GM23248 (cell line): Measurements from ENCODE around the gene HBA2.
"Not testable (repeated sequence)": the region's sequence is repeated elsewhere in the genome, so short reads cannot be mapped to it uniquely, and the experiment has no call there.

Experiments used
- EZH2 ChIP-seq: fragments of 200-600 bp; sonication (generic); IDR thresholded peaks from 2 replicates; pipeline ENCODE4 v1.6.1; 2018; ENCODE audit warnings: antibody characterized with exemption, mild to moderate bottlenecking; ENCODE audit not compliant: insufficient read depth, poor library complexity, severe bottlenecking
- EZH2phosphoT487 ChIP-seq: fragments of 200-600 bp; sonication (generic); IDR thresholded peaks from 2 replicates; pipeline ENCODE4 v1.6.1; 2018; ENCODE audit warnings: antibody characterized with exemption, moderate library complexity, mild to moderate bottlenecking, low read depth; ENCODE audit not compliant: insufficient read depth

GRCh38 chr16:173928-174769 lies 1.5 kb downstream of the HBA2 start:
- not testable (repeated sequence) for TF ChIP-seq EZH2, EZH2phosphoT487
